ENCODE data around the gene RTN4IP1.
"Not testable (repeated sequence)": the region's sequence is repeated elsewhere in the genome, so short reads cannot be mapped to it uniquely, and the experiment has no call there.

DNA sequence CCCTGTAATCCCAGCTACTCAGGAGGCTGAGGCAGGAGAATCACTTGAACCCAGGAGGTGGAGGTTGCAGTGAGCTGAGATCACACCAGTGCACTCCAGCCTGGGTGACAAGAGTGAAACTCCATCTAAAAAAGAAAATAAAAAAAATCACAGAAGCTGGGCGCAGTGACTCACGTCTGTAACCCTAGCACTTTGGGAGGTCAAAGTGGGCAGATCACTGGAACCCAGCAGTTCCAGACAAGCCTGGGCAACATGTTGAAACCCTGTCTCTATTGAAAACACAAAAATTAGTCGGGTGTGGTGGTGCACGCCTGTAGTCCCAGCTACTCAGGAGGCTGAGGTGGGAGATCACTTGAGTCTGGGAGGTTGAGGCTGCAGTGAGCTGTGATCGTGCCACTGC, 69.6 kb downstream of the RTN4IP1 start:
- TF ChIP-seq, protein P1, sequence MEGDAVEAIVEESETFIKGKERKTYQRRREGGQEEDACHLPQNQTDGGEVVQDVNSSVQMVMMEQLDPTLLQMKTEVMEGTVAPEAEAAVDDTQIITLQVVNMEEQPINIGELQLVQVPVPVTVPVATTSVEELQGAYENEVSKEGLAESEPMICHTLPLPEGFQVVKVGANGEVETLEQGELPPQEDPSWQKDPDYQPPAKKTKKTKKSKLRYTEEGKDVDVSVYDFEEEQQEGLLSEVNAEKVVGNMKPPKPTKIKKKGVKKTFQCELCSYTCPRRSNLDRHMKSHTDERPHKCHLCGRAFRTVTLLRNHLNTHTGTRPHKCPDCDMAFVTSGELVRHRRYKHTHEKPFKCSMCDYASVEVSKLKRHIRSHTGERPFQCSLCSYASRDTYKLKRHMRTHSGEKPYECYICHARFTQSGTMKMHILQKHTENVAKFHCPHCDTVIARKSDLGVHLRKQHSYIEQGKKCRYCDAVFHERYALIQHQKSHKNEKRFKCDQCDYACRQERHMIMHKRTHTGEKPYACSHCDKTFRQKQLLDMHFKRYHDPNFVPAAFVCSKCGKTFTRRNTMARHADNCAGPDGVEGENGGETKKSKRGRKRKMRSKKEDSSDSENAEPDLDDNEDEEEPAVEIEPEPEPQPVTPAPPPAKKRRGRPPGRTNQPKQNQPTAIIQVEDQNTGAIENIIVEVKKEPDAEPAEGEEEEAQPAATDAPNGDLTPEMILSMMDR (IDR thresholded peaks at IDR 0.05; ENCODE audit: insufficient read depth, low read length, poor library complexity, severe bottlenecking): not testable (repeated sequence)
- TF ChIP-seq EZH2phosphoT487 (conservative IDR thresholded peaks at IDR 0.05; ENCODE audit: low read length): not testable (repeated sequence)

All from SU-DHL-6 (cell line).